ENCODE data around the gene CYFIP1. TPM values are rescaled to one million over a fixed set of nuclear protein-coding genes. Genes with fewer than 3 reads are reported as not detected.

Gene CYFIP1
- total RNA-seq, 1 experiment from 2014 or later = 55.8 TPM

GRCh38 chr15:22918056-22918455 is 62.1 kb downstream of the CYFIP1 start:
- peak; percentile 69 for DNase-seq (ENCODE audit: low read depth)

- no peak for DNase-seq (ENCODE audit: low read depth)
These were observed 62.6 kb downstream of the CYFIP1 start for GRCh38 chr15:22917556-22917955.

GRCh38 chr15:22916606-22917350 is 63.4 kb downstream of the CYFIP1 start:
- no peak for DNase-seq (ENCODE audit: low read depth)

GRCh38 chr15:22915866-22916515 is 64.2 kb downstream of the CYFIP1 start:
- peak; percentile 13 for DNase-seq (ENCODE audit: low read depth)

GRCh38 chr15:22913646-22914380 is 66.4 kb downstream of the CYFIP1 start:
- no peak for DNase-seq (ENCODE audit: low read depth)

- DNase-seq (ENCODE audit: low read depth) = no peak
These were observed 67.9 kb downstream of the CYFIP1 start for GRCh38 chr15:22912256-22912655.

GRCh38 chr15:22911306-22911705 is 68.9 kb downstream of the CYFIP1 start:
- no peak for DNase-seq (ENCODE audit: low read depth)

GRCh38 chr15:22908830-22909229 is 71.3 kb downstream of the CYFIP1 start:
- no peak for DNase-seq (ENCODE audit: low read depth)

- no peak for DNase-seq (ENCODE audit: low read depth)
These were observed 72.8 kb downstream of the CYFIP1 start for GRCh38 chr15:22907161-22907950.

- no peak for DNase-seq (ENCODE audit: low read depth)
These were observed 75.4 kb downstream of the CYFIP1 start for GRCh38 chr15:22904736-22905135.

GRCh38 chr15:22903961-22904534 is 76.1 kb downstream of the CYFIP1 start:
- no peak for DNase-seq (ENCODE audit: low read depth)

- DNase-seq (ENCODE audit: low read depth) = no peak
These were observed 76.7 kb downstream of the CYFIP1 start for GRCh38 chr15:22903427-22903826.

GRCh38 chr15:22902981-22903380 is 77.2 kb downstream of the CYFIP1 start:
- no peak for DNase-seq (ENCODE audit: low read depth)

- DNase-seq (ENCODE audit: low read depth) = no peak
These were observed 77.6 kb downstream of the CYFIP1 start for GRCh38 chr15:22902578-22902977.

GRCh38 chr15:22902046-22902445 is 78.1 kb downstream of the CYFIP1 start:
- DNase-seq (ENCODE audit: low read depth) = no peak

GRCh38 chr15:22895465-22896190 is 84.5 kb downstream of the CYFIP1 start:
- DNase-seq (ENCODE audit: low read depth) = peak; percentile 90

- DNase-seq (ENCODE audit: low read depth) = no peak
These were observed 86.3 kb downstream of the CYFIP1 start for GRCh38 chr15:22893881-22894280.

GRCh38 chr15:22893081-22893480 is 87.1 kb downstream of the CYFIP1 start:
- DNase-seq (ENCODE audit: low read depth) = no peak

- no peak for DNase-seq (ENCODE audit: low read depth)
These were observed 87.8 kb downstream of the CYFIP1 start for GRCh38 chr15:22892333-22892732.

- no peak for DNase-seq (ENCODE audit: low read depth)
These were observed 88.5 kb downstream of the CYFIP1 start for GRCh38 chr15:22891426-22892210.
